SH-SY5Y (cell line): ENCODE data around the gene SRP54.

ENCODE experiments used
- GATA2 ChIP-seq: IDR thresholded peaks from 2 replicates; pipeline ENCODE4 v1.6.1; 2011; ENCODE audit warnings: mild to moderate bottlenecking, low read depth, low read length
- GATA3 ChIP-seq: IDR thresholded peaks from 2 replicates; pipeline ENCODE4 v1.6.1; 2011; ENCODE audit warnings: low read depth, mild to moderate bottlenecking, low read length, moderate library complexity

Gene SRP54

GRCh38 chr14:34982421-34983147 is at the start of gene SRP54:
Gene SRP54 (plus strand): TSS chr14:34982992. CDS start chr14:34996710, 13,718 bp downstream.
- TF ChIP-seq GATA2 (peak; percentile 57; the same call in 1 of the 2 replicates), GATA3 (no peak)

GRCh38 chr14:34933301-34933700 is 49.5 kb upstream of the SRP54 start:
- TF ChIP-seq GATA2 (no peak), GATA3 (no peak)

GRCh38 chr14:34935488-34935887 is 47.3 kb upstream of the SRP54 start:
- TF ChIP-seq GATA3 (no peak), GATA2 (no peak)

- no peak for TF ChIP-seq GATA2
- no peak for TF ChIP-seq GATA3
These were observed 45.4 kb upstream of the SRP54 start for GRCh38 chr14:34937442-34937841.

- TF ChIP-seq GATA2 = no peak
- TF ChIP-seq GATA3 = no peak
These were observed 44.9 kb upstream of the SRP54 start for GRCh38 chr14:34937876-34938275.

- TF ChIP-seq GATA3 = no peak
- no peak for TF ChIP-seq GATA2
These were observed 39.3 kb upstream of the SRP54 start for GRCh38 chr14:34943506-34943905.

GRCh38 chr14:34944744-34945143 is 38.0 kb upstream of the SRP54 start:
- TF ChIP-seq GATA3 = no peak

GRCh38 chr14:34946699-34947098 is 36.1 kb upstream of the SRP54 start:
- TF ChIP-seq GATA3 = no peak
- TF ChIP-seq GATA2 = no peak

GRCh38 chr14:34951286-34951685 is 31.5 kb upstream of the SRP54 start:
- TF ChIP-seq GATA3 (no peak), GATA2 (no peak)

- TF ChIP-seq GATA2 (no peak), GATA3 (no peak)
These were observed 25.9 kb upstream of the SRP54 start for GRCh38 chr14:34956931-34957330.

GRCh38 chr14:34957771-34958286 is 25.0 kb upstream of the SRP54 start:
- TF ChIP-seq GATA2 (no peak), GATA3 (no peak)

GRCh38 chr14:34964977-34965764 is 17.6 kb upstream of the SRP54 start:
- TF ChIP-seq GATA2 = no peak
- TF ChIP-seq GATA3 = no peak

GRCh38 chr14:34965912-34966311 is 16.9 kb upstream of the SRP54 start:
- TF ChIP-seq GATA2 (no peak), GATA3 (no peak)

GRCh38 chr14:34966413-34966812 is 16.4 kb upstream of the SRP54 start:
- TF ChIP-seq GATA3 = no peak
- no peak for TF ChIP-seq GATA2

GRCh38 chr14:34970665-34971064 is 12.1 kb upstream of the SRP54 start:
- TF ChIP-seq GATA2 = no peak
- no peak for TF ChIP-seq GATA3

- TF ChIP-seq GATA3 (no peak), GATA2 (no peak)
These were observed 11.4 kb upstream of the SRP54 start for GRCh38 chr14:34971381-34971780.
